NCI-H524 treated with DMSO at 0.1 percent for 48 hours (cell line): ENCODE data around the gene NUDC.

Source experiments
- DNase-seq: peaks from one replicate; lab custom pipeline; 2025; lab: John Stamatoyannopoulos, UW

The NUDC gene

GRCh38 chr1:26951216-26951615, 29.7 kb downstream of the NUDC start:
- no peak for DNase-seq

- no peak for DNase-seq
These were observed 30.4 kb downstream of the NUDC start for GRCh38 chr1:26951821-26952497.

- no peak for DNase-seq
These were observed 31.8 kb downstream of the NUDC start for GRCh38 chr1:26953374-26953773.

GRCh38 chr1:26956321-26956720, 34.8 kb downstream of the NUDC start:
- DNase-seq: no peak

- no peak for DNase-seq
These were observed 35.8 kb downstream of the NUDC start for GRCh38 chr1:26957306-26957705.

- DNase-seq: no peak
These were observed 37.7 kb downstream of the NUDC start for GRCh38 chr1:26959270-26959669.

GRCh38 chr1:26959722-26960624, 38.4 kb downstream of the NUDC start, which contains the start of gene KDF1:
Gene KDF1 (minus strand): TSS chr1:26960468. CDS start chr1:26952380, 8,088 bp downstream.
- no peak for DNase-seq

- no peak for DNase-seq
These were observed 39.1 kb downstream of the NUDC start for GRCh38 chr1:26960625-26960966.

- DNase-seq: no peak
These were observed 40.3 kb downstream of the NUDC start for GRCh38 chr1:26961826-26962225.

GRCh38 chr1:26965213-26965612, 43.7 kb downstream of the NUDC start:
- no peak for DNase-seq

- DNase-seq: no peak
These were observed 44.1 kb downstream of the NUDC start for GRCh38 chr1:26965628-26966027.

- no peak for DNase-seq
These were observed 49.3 kb downstream of the NUDC start for GRCh38 chr1:26970810-26971209.

GRCh38 chr1:26971590-26971989, 50.0 kb downstream of the NUDC start:
- DNase-seq: no peak

- no peak for DNase-seq
These were observed 50.8 kb downstream of the NUDC start for GRCh38 chr1:26972390-26972789.

- DNase-seq: no peak
These were observed 51.3 kb downstream of the NUDC start for GRCh38 chr1:26972821-26973220.

GRCh38 chr1:26976621-26977510, 55.3 kb downstream of the NUDC start:
- DNase-seq: no peak

GRCh38 chr1:26978901-26979300, 57.4 kb downstream of the NUDC start:
- DNase-seq: no peak

- DNase-seq: no peak
These were observed 59.8 kb downstream of the NUDC start for GRCh38 chr1:26981146-26981846.

- DNase-seq: no peak
These were observed 62.3 kb downstream of the NUDC start for GRCh38 chr1:26983863-26984262.

- no peak for DNase-seq
These were observed 62.7 kb downstream of the NUDC start for GRCh38 chr1:26984291-26984690.

GRCh38 chr1:26986658-26987057, 65.1 kb downstream of the NUDC start:
- DNase-seq: no peak
